Endothelial cell (in vitro differentiated cells): Measurements from ENCODE around the gene ZEB2. TPM values are rescaled to one million over a fixed set of nuclear protein-coding genes. Genes with fewer than 3 reads are reported as not detected.

ENCODE experiments used
- DNase-seq: peaks from one replicate; pipeline ENCODE4 v3.0.0; 2021; ENCODE audit warnings: low spot score
- H3K27ac Mint-ChIP-seq: one replicate; pipeline ENCODE4 v1.8.0; 2021; ENCODE audit warnings: mixed read lengths, inconsistent platforms; ENCODE audit not compliant: unreplicated experiment
- H3K27me3 Mint-ChIP-seq: one replicate; pipeline ENCODE4 v1.8.0; 2021; ENCODE audit warnings: mild to moderate bottlenecking, moderate library complexity, mixed read lengths, inconsistent platforms; ENCODE audit not compliant: unreplicated experiment
- H3K36me3 Mint-ChIP-seq: one replicate; pipeline ENCODE4 v1.8.0; 2021; ENCODE audit warnings: mild to moderate bottlenecking, low read depth, mixed read lengths, inconsistent platforms; ENCODE audit not compliant: unreplicated experiment
- H3K4me1 Mint-ChIP-seq: one replicate; pipeline ENCODE4 v1.8.0; 2021; ENCODE audit warnings: mild to moderate bottlenecking, mixed read lengths, inconsistent platforms; ENCODE audit not compliant: unreplicated experiment
- H3K4me3 Mint-ChIP-seq: one replicate; pipeline ENCODE4 v1.8.0; 2021; ENCODE audit warnings: mild to moderate bottlenecking, mixed read lengths, inconsistent platforms; ENCODE audit not compliant: unreplicated experiment
- H3K9me3 Mint-ChIP-seq: one replicate; pipeline ENCODE4 v1.8.0; 2021; ENCODE audit warnings: mixed read lengths, inconsistent platforms; ENCODE audit not compliant: unreplicated experiment
- CTCF ChIP-seq: fragments of 200-600 bp; sonication (generic); IDR thresholded peaks from one replicate; pipeline ENCODE4 v1.5.0; 2021; ENCODE audit warnings: antibody characterized with exemption; ENCODE audit not compliant: unreplicated experiment
- total RNA-seq: library from RNA; stranded (reverse); fragmentation: NEBNext Ultra II Directional; extraction: Animal tissue kit (Norgen Biotek cat#: 25700); gene quantifications from one replicate; pipeline ENCODE4 v1.2.1, GENCODE V29; 2021; ENCODE audit not compliant: unreplicated experiment

ZEB2 gene
- total RNA-seq, 1 donor from 2014 or later: 109 TPM

GRCh38 chr2:144354953-144355352, 165.0 kb downstream of the ZEB2 start:
- no peaks in the 10 kb centered on the region for H3K36me3 Mint-ChIP-seq
- H3K4me3 Mint-ChIP-seq: no peak overlapping the region
- peaks cover 28% of the 10 kb centered on the region for H3K4me1 Mint-ChIP-seq
- TF ChIP-seq CTCF: no peak
- no peaks in the 10 kb centered on the region for H3K9me3 Mint-ChIP-seq
- H3K27ac Mint-ChIP-seq: no peak overlapping the region
- H3K27me3 Mint-ChIP-seq: no peaks in the 10 kb centered on the region
- DNase-seq: no peak

- DNase-seq: no peak
- Mint-ChIP-seq H3K27me3 (no peaks in the 10 kb centered on the region), H3K9me3 (no peaks in the 10 kb centered on the region), H3K4me3 (no peak overlapping the region), H3K27ac (no peak overlapping the region), H3K36me3 (no peaks in the 10 kb centered on the region), H3K4me1 (peaks cover 40% of the 10 kb centered on the region)
- TF ChIP-seq CTCF: no peak
Measured at GRCh38 chr2:144351687-144352086, 168.2 kb downstream of the ZEB2 start.

GRCh38 chr2:144350151-144350802, 169.6 kb downstream of the ZEB2 start:
- no peak for TF ChIP-seq CTCF
- peak; percentile 16 for DNase-seq
- Mint-ChIP-seq H3K36me3 (no peaks in the 10 kb centered on the region), H3K4me3 (peak overlapping the region; percentile 17), H3K27me3 (no peaks in the 10 kb centered on the region), H3K4me1 (peaks cover 43% of the 10 kb centered on the region), H3K9me3 (no peaks in the 10 kb centered on the region), H3K27ac (peak overlapping the region; percentile 82)

GRCh38 chr2:144349674-144350073, 170.2 kb downstream of the ZEB2 start:
- Mint-ChIP-seq H3K36me3 (no peaks in the 10 kb centered on the region), H3K27me3 (no peaks in the 10 kb centered on the region), H3K4me3 (no peak overlapping the region), H3K4me1 (peaks cover 43% of the 10 kb centered on the region), H3K9me3 (no peaks in the 10 kb centered on the region), H3K27ac (peak overlapping the region; percentile 82)
- no peak for TF ChIP-seq CTCF
- DNase-seq: no peak

- Mint-ChIP-seq H3K27me3 (no peaks in the 10 kb centered on the region), H3K27ac (peak overlapping the region; percentile 44), H3K36me3 (no peaks in the 10 kb centered on the region), H3K9me3 (no peaks in the 10 kb centered on the region), H3K4me3 (no peak overlapping the region), H3K4me1 (peaks cover 43% of the 10 kb centered on the region)
- no peak for TF ChIP-seq CTCF
- DNase-seq: no peak
Measured at GRCh38 chr2:144348846-144349245, 171.1 kb downstream of the ZEB2 start.
